SK-N-SH (cell line): ENCODE results near the gene PCYT2. TPM values are rescaled to one million over a fixed set of nuclear protein-coding genes. Genes with fewer than 3 reads are reported as not detected.

Experiments
- CTCF ChIA-PET: fragments of 300-600, 350-600 bp; formaldehyde crosslinking; extraction: SDS; loops from one replicate; lab custom pipeline; 2021; lab: Yijun Ruan, JAX
- POLR2A ChIA-PET: fragments of 350-600 bp; sonication (Branson Sonifier 250); formaldehyde crosslinking; extraction: SDS; loops from one replicate; lab custom pipeline; 2020; ENCODE audit warnings: antibody characterized with exemption, inconsistent platforms; lab: Yijun Ruan, JAX
- DNase-seq: peaks from one replicate; pipeline ENCODE4 v3.0.0; 2012
- H2AFZ ChIP-seq: fragments of 200-600 bp; sonication (generic); 2 replicates; pipeline ENCODE4 v1.8.1; 2016; ENCODE audit warnings: antibody characterized with exemption, mild to moderate bottlenecking, low read depth
- H3F3A ChIP-seq: fragments of 200-600 bp; sonication (generic); replicated peaks from 2 replicates; pipeline ENCODE3; 2016; ENCODE audit warnings: antibody characterized with exemption, mild to moderate bottlenecking; ENCODE audit not compliant: insufficient read depth
- H3K27ac ChIP-seq, 2 experiments: fragments of 200-500 bp in 1 of 2; fragments of 200-600 bp in 1 of 2; sonication (Bioruptor generic) in 1 of 2; sonication (generic), shearing (Covaris generic) in 1 of 2; 2 replicates each; pipeline versions ENCODE4 v1.5.1 to v1.6.1; 2014 to 2016; ENCODE audit warnings: low read depth in 2 of 2, inconsistent platforms in 1 of 2, low read length in 1 of 2, mild to moderate bottlenecking in 1 of 2, mixed read lengths in 1 of 2
- H3K27me3 ChIP-seq: fragments of 200-600 bp; sonication (generic), shearing (Covaris generic); 2 replicates; pipeline ENCODE4 v1.6.1; 2016; ENCODE audit warnings: mixed run types; ENCODE audit not compliant: insufficient read depth
- H3K36me3 ChIP-seq, 2 experiments: fragments of 200-500 bp in 1 of 2; fragments of 200-600 bp in 1 of 2; sonication (Bioruptor generic) in 1 of 2; sonication (generic) in 1 of 2; replicated peaks in 1 of 2; 2 replicates each; pipeline versions ENCODE3 to v1.5.1; 2014 to 2016; ENCODE audit warnings: low read length in 1 of 2, mild to moderate bottlenecking in 1 of 2; ENCODE audit not compliant: insufficient read depth in 2 of 2, control insufficient read depth in 1 of 2
- H3K4me1 ChIP-seq, 2 experiments: fragments of 200-500 bp in 1 of 2; fragments of 200-600 bp in 1 of 2; sonication (Bioruptor generic) in 1 of 2; sonication (generic), shearing (Covaris generic) in 1 of 2; 2 replicates each; pipeline versions ENCODE4 v1.5.1 to v1.6.1; 2014 to 2016; ENCODE audit warnings: low read depth in 1 of 2, low read length in 1 of 2, mixed run types in 1 of 2; ENCODE audit not compliant: insufficient read depth in 2 of 2, control insufficient read depth in 1 of 2
- H3K4me2 ChIP-seq: fragments of 200-600 bp; sonication (generic), shearing (Covaris generic); 2 replicates; pipeline ENCODE4 v1.6.1; 2017; ENCODE audit warnings: mixed run types
- H3K4me3 ChIP-seq, 2 experiments: fragments of 200-500 bp in 1 of 2; fragments of 200-600 bp in 1 of 2; sonication (Bioruptor generic) in 1 of 2; sonication (generic), shearing (Covaris generic) in 1 of 2; 2 replicates each; pipeline versions ENCODE4 v1.5.1 to v1.8.1; 2014 to 2016; ENCODE audit warnings: low read depth in 2 of 2, inconsistent platforms in 1 of 2, low read length in 1 of 2, mild to moderate bottlenecking in 1 of 2, mixed read lengths in 1 of 2, moderate library complexity in 1 of 2
- H3K79me2 ChIP-seq: fragments of 200-600 bp; sonication (generic); 2 replicates; pipeline ENCODE4 v1.8.1; 2017; ENCODE audit warnings: mild to moderate bottlenecking; ENCODE audit not compliant: insufficient read depth
- H3K9ac ChIP-seq: fragments of 200-600 bp; sonication (generic); 2 replicates; pipeline ENCODE4 v1.6.1; 2017; ENCODE audit warnings: mixed run types
- H3K9me2 ChIP-seq: fragments of 200-600 bp; sonication (generic); 2 replicates; pipeline ENCODE4 v1.6.1; 2017; ENCODE audit warnings: mixed run types
- H3K9me3 ChIP-seq: fragments of 200-600 bp; sonication (generic); 2 replicates; pipeline ENCODE4 v1.6.1; 2017; ENCODE audit warnings: mixed run types, mild to moderate bottlenecking, moderate library complexity
- H4K20me1 ChIP-seq: fragments of 200-600 bp; sonication (generic); 2 replicates; pipeline ENCODE4 v1.6.1; 2017; ENCODE audit warnings: mild to moderate bottlenecking, mixed run types; ENCODE audit not compliant: insufficient read depth
- CHD2 ChIP-seq: fragments of 150-350 bp; IDR thresholded peaks from 2 replicates; pipeline ENCODE4 v1.6.1; 2018; ENCODE audit warnings: low read length; ENCODE audit not compliant: partially characterized antibody
- ELF1 ChIP-seq: IDR thresholded peaks from 2 replicates; pipeline ENCODE4 v1.4.0; 2012
- EP300 ChIP-seq, 2 experiments: IDR thresholded peaks; 2 replicates each; pipeline versions ENCODE4 v1.4.0 to v1.6.1; 2012; ENCODE audit warnings: borderline replicate concordance in 1 of 2, low read depth in 1 of 2, low read length in 1 of 2
- FOSL2 ChIP-seq: IDR thresholded peaks from 2 replicates; pipeline ENCODE4 v1.4.0; 2012; ENCODE audit warnings: low read depth, mild to moderate bottlenecking, moderate library complexity, borderline replicate concordance
- GABPA ChIP-seq: IDR thresholded peaks from 2 replicates; pipeline ENCODE4 v1.4.0; 2012; ENCODE audit warnings: low read depth, mild to moderate bottlenecking
- GATA2 ChIP-seq: sonication (generic); formaldehyde crosslinking; IDR thresholded peaks from 2 replicates; pipeline ENCODE4 v1.5.0; 2020; ENCODE audit warnings: mild to moderate bottlenecking, missing genetic modification reagents
- RCOR1 ChIP-seq: fragments of 150-350 bp; IDR thresholded peaks from 2 replicates; pipeline ENCODE4 v1.6.1; 2017; ENCODE audit warnings: antibody characterized with exemption, low read length
- RXRA ChIP-seq: IDR thresholded peaks from 2 replicates; pipeline ENCODE4 v1.4.0; 2012; ENCODE audit warnings: low read depth, mild to moderate bottlenecking, borderline replicate concordance
- SIN3A ChIP-seq: IDR thresholded peaks from 2 replicates; pipeline ENCODE4 v1.6.1; 2012; ENCODE audit warnings: low read depth, mild to moderate bottlenecking, low read length, moderate library complexity, borderline replicate concordance
- WGBS: methylation state at CpG from one replicate; pipeline ENCODE4 v1.1.6; 2017; ENCODE audit warnings: low lambda C conversion rate; 5-methylcytosine and 5-hydroxymethylcytosine counted together
- polyA plus RNA-seq, 3 experiments: library from polyadenylated mRNA; depleted of rRNA; stranded (reverse); fragments of >200 nt; gene quantifications; 2 replicates each; pipeline ENCODE4 v1.2.3, GENCODE V29; 2012
- TF ChIP-seq, protein P1 (sequence below): fragments of 150-350 bp; IDR thresholded peaks from 2 replicates; pipeline ENCODE4 v1.6.1; 2017; ENCODE audit warnings: antibody characterized with exemption, low read length, low read depth, borderline replicate concordance
- TF ChIP-seq, protein P2 (sequence below): IDR thresholded peaks from 2 replicates; pipeline ENCODE4 v1.4.0; 2012; ENCODE audit warnings: low read depth, borderline replicate concordance

PCYT2 gene
- polyA plus RNA-seq, 1 of the 3 experiments (the other 2 are of a cell fraction), result 46.2 TPM

DNA sequence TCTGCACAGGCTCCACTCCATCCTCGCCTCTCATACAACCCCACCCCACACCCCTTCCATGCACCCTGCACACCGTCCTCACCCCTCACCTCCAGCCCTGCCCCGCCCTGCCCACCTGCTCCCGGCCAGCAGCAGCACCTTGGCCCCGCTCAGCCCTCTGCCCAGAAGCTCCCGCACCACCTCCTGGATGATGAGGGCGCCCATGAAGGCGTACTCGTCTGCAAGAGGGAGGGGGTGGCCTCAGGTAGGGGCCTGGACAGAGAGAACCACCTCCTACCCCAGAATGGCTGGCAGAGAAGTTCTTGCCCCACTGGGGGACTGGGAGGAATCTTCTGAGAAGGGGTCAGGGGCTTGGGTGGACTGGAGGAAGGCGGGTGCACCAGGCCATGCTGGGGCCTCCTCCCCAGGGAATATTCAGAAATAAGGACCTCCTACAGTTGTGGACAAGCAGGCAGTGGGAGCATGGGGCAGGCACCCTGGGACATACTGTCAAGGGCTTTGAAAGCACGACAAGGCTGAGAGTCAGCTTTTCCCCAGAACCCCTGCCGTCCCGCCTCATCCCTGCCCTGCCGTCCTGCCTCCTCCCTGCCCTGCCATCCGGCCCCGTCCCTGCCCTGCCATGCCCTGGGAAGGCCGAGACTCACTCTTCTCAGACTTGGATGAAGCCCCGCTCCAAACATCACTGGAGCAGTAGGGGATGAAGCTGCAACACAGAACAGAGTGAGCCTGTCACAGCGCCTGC, 46.7 kb upstream of the PCYT2 start:
- Histone ChIP-seq H3K9ac (no peak overlapping the region), H3K27me3 (peaks cover 18% of the 10 kb centered on the region), H2AFZ (no peak overlapping the region), H3F3A (no peaks in the 10 kb centered on the region), H3K27ac (no peak overlapping the region), H3K9me2 (no peaks in the 10 kb centered on the region), H3K4me2 (no peak overlapping the region), H3K4me3 (no peak overlapping the region), H4K20me1 (no peaks in the 10 kb centered on the region), H3K9me3 (no peaks in the 10 kb centered on the region), H3K4me1 (peaks cover 0 to 25% of the 10 kb centered on the region in 2 experiments; a peak in 1 of 4 replicates), H3K79me2 (no peaks in the 10 kb centered on the region), H3K36me3 (no peaks in the 10 kb centered on the region)
- POLR2A ChIA-PET, result no interaction called here
- no peak for DNase-seq
- TF ChIP-seq RXRA, result no peak
- TF ChIP-seq, protein P1, sequence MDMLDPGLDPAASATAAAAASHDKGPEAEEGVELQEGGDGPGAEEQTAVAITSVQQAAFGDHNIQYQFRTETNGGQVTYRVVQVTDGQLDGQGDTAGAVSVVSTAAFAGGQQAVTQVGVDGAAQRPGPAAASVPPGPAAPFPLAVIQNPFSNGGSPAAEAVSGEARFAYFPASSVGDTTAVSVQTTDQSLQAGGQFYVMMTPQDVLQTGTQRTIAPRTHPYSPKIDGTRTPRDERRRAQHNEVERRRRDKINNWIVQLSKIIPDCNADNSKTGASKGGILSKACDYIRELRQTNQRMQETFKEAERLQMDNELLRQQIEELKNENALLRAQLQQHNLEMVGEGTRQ, result no peak
- TF ChIP-seq, protein P2, sequence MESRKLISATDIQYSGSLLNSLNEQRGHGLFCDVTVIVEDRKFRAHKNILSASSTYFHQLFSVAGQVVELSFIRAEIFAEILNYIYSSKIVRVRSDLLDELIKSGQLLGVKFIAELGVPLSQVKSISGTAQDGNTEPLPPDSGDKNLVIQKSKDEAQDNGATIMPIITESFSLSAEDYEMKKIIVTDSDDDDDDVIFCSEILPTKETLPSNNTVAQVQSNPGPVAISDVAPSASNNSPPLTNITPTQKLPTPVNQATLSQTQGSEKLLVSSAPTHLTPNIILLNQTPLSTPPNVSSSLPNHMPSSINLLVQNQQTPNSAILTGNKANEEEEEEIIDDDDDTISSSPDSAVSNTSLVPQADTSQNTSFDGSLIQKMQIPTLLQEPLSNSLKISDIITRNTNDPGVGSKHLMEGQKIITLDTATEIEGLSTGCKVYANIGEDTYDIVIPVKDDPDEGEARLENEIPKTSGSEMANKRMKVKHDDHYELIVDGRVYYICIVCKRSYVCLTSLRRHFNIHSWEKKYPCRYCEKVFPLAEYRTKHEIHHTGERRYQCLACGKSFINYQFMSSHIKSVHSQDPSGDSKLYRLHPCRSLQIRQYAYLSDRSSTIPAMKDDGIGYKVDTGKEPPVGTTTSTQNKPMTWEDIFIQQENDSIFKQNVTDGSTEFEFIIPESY, result no peak
- no peak for TF ChIP-seq ELF1
- TF ChIP-seq FOSL2, result no peak
- no peak for TF ChIP-seq GATA2
- no peak for TF ChIP-seq SIN3A
- no peak for TF ChIP-seq RCOR1
- TF ChIP-seq CHD2, result no peak
- no peak for TF ChIP-seq EP300 (IDR thresholded peaks at IDR 0.05; ENCODE audit: borderline replicate concordance in 1 of 2, low read depth in 1 of 2, low read length in 1 of 2)
- WGBS, result 88% methylated on average over 17 of the region's 19 CpGs
- CTCF ChIA-PET, result interaction anchor here (1.1 to 12.4 kb wide), 2 partner anchors 63 to 72 kb away, joined by 5 to 168 read pairs; partner anchors contain the start of genes CENPX and LRRC45

DNA sequence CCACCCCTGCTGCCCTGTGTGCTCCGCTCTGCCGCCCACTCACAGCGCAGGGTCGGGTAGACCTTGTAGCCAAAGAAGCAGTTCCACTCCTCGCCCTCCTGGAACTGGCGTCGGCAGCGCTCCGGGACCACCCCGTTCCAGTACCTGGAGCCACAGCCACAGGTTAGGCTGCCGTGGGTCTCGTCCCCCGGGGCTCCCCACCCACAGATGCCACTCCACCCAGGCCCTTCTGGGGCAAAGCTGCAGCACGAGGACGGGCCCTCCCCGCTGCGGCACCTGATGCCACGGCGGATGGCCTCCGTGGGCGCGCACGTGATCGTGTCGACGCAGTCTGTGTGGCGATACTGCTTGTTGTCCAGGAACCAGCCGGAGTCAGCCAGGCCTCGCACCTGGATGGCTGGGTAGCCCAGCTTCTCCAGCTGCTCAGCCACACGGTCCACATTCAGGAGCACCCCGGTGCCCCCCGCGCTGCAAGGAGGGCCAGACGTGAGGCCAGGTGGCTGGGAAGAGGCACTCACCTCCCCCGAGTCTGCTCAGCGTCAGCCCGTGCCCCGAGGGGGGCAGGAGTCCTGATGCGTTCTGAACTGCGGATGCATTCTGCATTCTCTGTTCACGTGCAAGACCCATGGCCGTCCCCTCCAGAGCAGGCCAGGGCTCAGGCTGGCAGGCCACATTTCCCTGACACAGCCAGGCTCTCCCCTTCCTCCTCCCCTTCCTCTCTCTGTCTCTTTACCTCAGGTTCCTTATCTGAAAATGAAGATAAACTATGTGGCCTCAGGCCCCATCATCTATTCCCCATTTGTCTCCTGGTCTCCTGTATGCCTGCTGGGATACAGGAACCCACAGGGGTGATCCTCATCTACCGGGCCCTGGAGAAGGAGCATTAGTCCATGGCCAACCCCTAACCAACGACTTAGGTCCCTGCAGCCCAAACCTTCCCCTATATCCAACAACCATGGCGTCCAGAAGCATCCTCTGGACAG, 45.7 kb upstream of the PCYT2 start:
- Histone ChIP-seq H3K4me3 (no peak overlapping the region), H3K9me3 (no peaks in the 10 kb centered on the region), H3K79me2 (no peaks in the 10 kb centered on the region), H3F3A (no peaks in the 10 kb centered on the region), H3K4me2 (no peak overlapping the region), H2AFZ (no peak overlapping the region), H3K27me3 (peaks cover 13% of the 10 kb centered on the region), H3K9me2 (no peaks in the 10 kb centered on the region), H4K20me1 (no peaks in the 10 kb centered on the region), H3K4me1 (peaks cover 0 to 25% of the 10 kb centered on the region in 2 experiments; a peak in 1 of 4 replicates)
- WGBS, result 85% methylated on average over 45 of the region's 45 CpGs
- DNase-seq, result peak; percentile 67
- CTCF ChIA-PET, result interaction anchor here (1.1 to 12.4 kb wide), 3 partner anchors 60 to 73 kb away, joined by 4 to 168 read pairs (median 5); partner anchors contain the start of genes CENPX and LRRC45
- no peak for TF ChIP-seq GABPA
- TF ChIP-seq, all 33 proteins: peak for 0
- Histone ChIP-seq H3K27ac (peak overlapping the region in 1 of 2 experiments; percentile 23; a peak in 1 of 4 replicates), H3K9ac (no peak overlapping the region), H3K36me3 (no peaks in the 10 kb centered on the region)
- POLR2A ChIA-PET, result interaction anchor here (0.6 kb wide), 1 partner anchor 26 kb away, joined by 3 read pairs; no protein-coding TSS in a partner anchor
